ENCODE results near the gene IL3RA. TPM values are rescaled to one million over a fixed set of nuclear protein-coding genes. Genes with fewer than 3 reads are reported as not detected.
"Not testable (repeated sequence)": the region's sequence is repeated elsewhere in the genome, so short reads cannot be mapped to it uniquely, and the experiment has no call there.

Gene IL3RA
- polyA plus RNA-seq, 1 of the 3 experiments (the other 2 are of a cell fraction): not detected

DNA sequence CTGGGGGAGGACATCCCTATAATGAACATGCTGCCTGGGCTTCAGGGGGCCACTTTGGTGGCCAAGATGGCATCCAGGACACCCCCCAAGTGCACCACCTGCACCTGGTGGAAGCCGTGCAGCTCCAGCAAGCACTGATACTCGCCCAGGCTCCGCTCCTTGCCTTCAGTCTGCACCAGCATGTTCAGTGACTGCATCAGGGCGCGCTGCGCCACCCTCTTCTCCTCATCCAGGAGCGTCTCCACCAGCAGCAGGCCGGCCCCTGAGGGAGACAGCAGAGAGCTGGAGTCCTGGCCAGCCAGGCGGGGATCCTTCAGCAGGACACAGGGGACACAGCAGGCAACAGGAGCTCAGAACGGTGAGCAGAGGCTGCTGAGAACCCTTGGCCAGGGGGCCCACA is 66.6 kb downstream of the IL3RA start:
- no peaks in the 10 kb centered on the region for H3K79me2 ChIP-seq (ENCODE audit: insufficient read depth)
- no peaks in the 10 kb centered on the region for H3K9me2 ChIP-seq
- peaks cover 4 to 27% of the 10 kb centered on the region in 2 experiments for H3K36me3 ChIP-seq (replicated peaks in 1 of 2; ENCODE audit: control insufficient read depth in 1 of 2, insufficient read depth in 2 of 2, low read length in 1 of 2)
- H3K27me3 ChIP-seq (ENCODE audit: insufficient read depth): no peaks in the 10 kb centered on the region
- no peak overlapping the region for H3K27ac ChIP-seq (ENCODE audit: low read depth in 2 of 2, low read length in 1 of 2)
- no peaks in the 10 kb centered on the region for H3K4me1 ChIP-seq (ENCODE audit: control insufficient read depth in 1 of 2, insufficient read depth in 2 of 2, low read depth in 1 of 2, low read length in 1 of 2)
- H3K4me3 ChIP-seq (ENCODE audit: low read depth in 2 of 2, low read length in 1 of 2): no peak overlapping the region
- H4K20me1 ChIP-seq (ENCODE audit: insufficient read depth): no peaks in the 10 kb centered on the region
- H3K9me3 ChIP-seq: no peaks in the 10 kb centered on the region
- DNase-seq: no peak
- 96% methylated on average over 7 of the region's 10 CpGs for WGBS (ENCODE audit: low lambda C conversion rate)
- no peak overlapping the region for H3K9ac ChIP-seq
- H2AFZ ChIP-seq (ENCODE audit: low read depth): no peak overlapping the region
- no peak overlapping the region for H3K4me2 ChIP-seq
- ChIA-PET POLR2A (no interaction called here), CTCF (no interaction called here)
- H3F3A ChIP-seq (replicated peaks; ENCODE audit: insufficient read depth): no peaks in the 10 kb centered on the region
- TF ChIP-seq POLR2AphosphoS5 (IDR thresholded peaks at IDR 0.05; ENCODE audit: low read depth, low read length) (no peak), EP300 (IDR thresholded peaks at IDR 0.05; ENCODE audit: borderline replicate concordance in 1 of 2, low read depth in 1 of 2, low read length in 1 of 2) (no peak), FOXM1 (IDR thresholded peaks at IDR 0.05; ENCODE audit: low read depth) (no peak), MAX (IDR thresholded peaks at IDR 0.05; ENCODE audit: low read depth) (no peak), GATA2 (CRISPR knock-in tag; IDR thresholded peaks at IDR 0.05) (no peak)
- TF ChIP-seq, protein P1, sequence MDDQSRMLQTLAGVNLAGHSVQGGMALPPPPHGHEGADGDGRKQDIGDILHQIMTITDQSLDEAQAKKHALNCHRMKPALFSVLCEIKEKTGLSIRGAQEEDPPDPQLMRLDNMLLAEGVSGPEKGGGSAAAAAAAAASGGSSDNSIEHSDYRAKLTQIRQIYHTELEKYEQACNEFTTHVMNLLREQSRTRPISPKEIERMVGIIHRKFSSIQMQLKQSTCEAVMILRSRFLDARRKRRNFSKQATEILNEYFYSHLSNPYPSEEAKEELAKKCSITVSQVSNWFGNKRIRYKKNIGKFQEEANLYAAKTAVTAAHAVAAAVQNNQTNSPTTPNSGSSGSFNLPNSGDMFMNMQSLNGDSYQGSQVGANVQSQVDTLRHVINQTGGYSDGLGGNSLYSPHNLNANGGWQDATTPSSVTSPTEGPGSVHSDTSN (IDR thresholded peaks at IDR 0.05): no peak

DNA sequence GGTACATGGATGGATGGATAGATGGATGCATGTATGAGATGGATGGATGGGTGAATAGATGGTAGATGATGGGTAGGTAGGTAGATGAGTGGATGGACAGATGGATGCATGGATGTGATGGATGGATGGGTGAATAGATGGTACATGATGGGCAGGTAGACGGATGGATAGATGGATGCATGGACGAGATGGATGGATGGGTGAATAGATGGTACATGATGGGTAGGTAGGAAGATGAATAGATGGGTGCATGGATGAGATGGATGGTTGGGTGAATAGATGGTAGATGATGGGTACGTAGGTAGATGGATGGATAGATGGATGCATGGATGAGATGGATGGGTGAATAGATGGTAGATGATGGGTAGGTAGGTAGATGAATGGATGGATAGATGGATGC is 67.3 kb downstream of the IL3RA start:
- H3F3A ChIP-seq (replicated peaks; ENCODE audit: insufficient read depth); H3K9me3 ChIP-seq; H3K27ac ChIP-seq (ENCODE audit: low read depth in 2 of 2, low read length in 1 of 2); H3K4me3 ChIP-seq (ENCODE audit: low read depth in 2 of 2, low read length in 1 of 2); H4K20me1 ChIP-seq (ENCODE audit: insufficient read depth); CTCF ChIA-PET; H3K9me2 ChIP-seq; H3K27me3 ChIP-seq (ENCODE audit: insufficient read depth); POLR2A ChIA-PET; H3K4me2 ChIP-seq; H3K9ac ChIP-seq; H2AFZ ChIP-seq (ENCODE audit: low read depth); H3K4me1 ChIP-seq (ENCODE audit: control insufficient read depth in 1 of 2, insufficient read depth in 2 of 2, low read depth in 1 of 2, low read length in 1 of 2); DNase-seq; H3K79me2 ChIP-seq (ENCODE audit: insufficient read depth): not testable (repeated sequence)
- H3K36me3 ChIP-seq (replicated peaks in 1 of 2; ENCODE audit: control insufficient read depth in 1 of 2, insufficient read depth in 2 of 2, low read length in 1 of 2): peaks cover 4 to 27% of the 10 kb centered on the region in 2 experiments
- WGBS (ENCODE audit: low lambda C conversion rate): 97% methylated on average over 3 of the region's 3 CpGs

GRCh38 chrX:1405769-1406168 is 69.2 kb downstream of the IL3RA start:
- DNase-seq; H3K9ac ChIP-seq; H3K79me2 ChIP-seq (ENCODE audit: insufficient read depth); H4K20me1 ChIP-seq (ENCODE audit: insufficient read depth); H3K4me3 ChIP-seq (ENCODE audit: low read depth in 2 of 2, low read length in 1 of 2); CTCF ChIA-PET; H3K27me3 ChIP-seq (ENCODE audit: insufficient read depth); H2AFZ ChIP-seq (ENCODE audit: low read depth); H3K4me2 ChIP-seq; H3F3A ChIP-seq (replicated peaks; ENCODE audit: insufficient read depth); H3K9me3 ChIP-seq; POLR2A ChIA-PET; H3K27ac ChIP-seq (ENCODE audit: low read depth in 2 of 2, low read length in 1 of 2); H3K4me1 ChIP-seq (ENCODE audit: control insufficient read depth in 1 of 2, insufficient read depth in 2 of 2, low read depth in 1 of 2, low read length in 1 of 2); H3K9me2 ChIP-seq: not testable (repeated sequence)
- peaks cover 0 to 27% of the 10 kb centered on the region in 2 experiments for H3K36me3 ChIP-seq (replicated peaks in 1 of 2; ENCODE audit: control insufficient read depth in 1 of 2, insufficient read depth in 2 of 2, low read length in 1 of 2)
- 100% methylated on average over 2 of the region's 2 CpGs for WGBS (ENCODE audit: low lambda C conversion rate)

Data from SK-N-SH (cell line).